GM19193 (cell line): ENCODE results near the gene TSPAN11.

Source experiments
- POLR2A ChIP-seq: IDR thresholded peaks from 4 replicates; pipeline ENCODE4 v1.6.1; 2011; ENCODE audit not compliant: insufficient read depth, insufficient read length; ENCODE audit errors: extremely low read depth

TSPAN11 gene, protein sequence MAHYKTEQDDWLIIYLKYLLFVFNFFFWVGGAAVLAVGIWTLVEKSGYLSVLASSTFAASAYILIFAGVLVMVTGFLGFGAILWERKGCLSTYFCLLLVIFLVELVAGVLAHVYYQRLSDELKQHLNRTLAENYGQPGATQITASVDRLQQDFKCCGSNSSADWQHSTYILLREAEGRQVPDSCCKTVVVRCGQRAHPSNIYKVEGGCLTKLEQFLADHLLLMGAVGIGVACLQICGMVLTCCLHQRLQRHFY

DNA sequence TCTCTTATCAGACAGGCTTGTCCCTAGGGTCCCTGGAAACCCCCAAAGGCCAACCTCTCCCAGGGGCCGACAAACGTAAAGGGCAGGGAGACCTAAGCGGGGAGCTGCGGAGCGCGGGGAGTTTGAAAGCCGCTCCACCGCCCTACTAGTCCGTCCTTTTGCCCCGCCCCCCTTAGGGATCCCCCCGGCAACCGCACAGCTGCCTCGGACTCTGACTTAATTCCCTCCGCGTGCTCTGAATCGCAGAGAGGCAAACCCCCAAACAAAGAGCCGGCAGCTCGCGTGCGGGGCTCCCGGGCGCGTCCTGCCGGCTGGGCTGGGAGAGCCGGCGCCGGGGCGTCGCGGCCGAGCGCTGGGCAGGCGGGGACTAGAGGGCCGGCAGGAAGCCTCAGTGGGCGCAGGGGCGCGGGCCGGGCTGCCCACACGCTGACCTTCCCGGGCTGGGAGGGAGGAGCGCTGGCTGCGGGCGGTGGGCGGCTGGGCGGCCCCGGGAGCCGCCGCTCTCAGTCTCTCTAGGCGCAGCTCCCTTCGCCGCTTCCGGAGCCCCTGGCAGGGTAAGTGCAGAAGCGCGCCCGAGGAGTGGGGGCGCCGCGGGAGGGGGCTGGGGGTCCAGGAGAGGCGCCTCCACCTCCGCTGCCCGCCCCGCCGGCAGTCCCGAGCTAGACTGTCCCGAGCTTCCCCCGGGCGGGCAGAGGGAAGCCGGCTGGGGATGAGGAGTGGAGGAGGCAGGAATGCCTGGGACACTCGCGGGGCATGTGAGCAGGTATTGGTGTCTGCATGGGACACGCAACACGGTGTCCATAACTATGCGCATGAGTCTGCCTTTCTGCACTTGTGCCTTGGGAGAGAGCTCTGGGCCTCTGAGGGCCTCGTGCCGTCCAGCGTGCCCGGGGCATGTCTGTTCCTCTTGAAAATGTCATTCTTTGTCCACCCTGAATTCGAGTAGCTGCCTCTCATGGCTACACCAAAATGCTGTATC lies at the start of gene TSPAN11:
TSS of gene TSPAN11 (plus strand) at position 506 of the 979 bp plus-strand sequence. CDS start 27,244 bp downstream, outside the sequence.
- TF ChIP-seq POLR2A: no peak

DNA sequence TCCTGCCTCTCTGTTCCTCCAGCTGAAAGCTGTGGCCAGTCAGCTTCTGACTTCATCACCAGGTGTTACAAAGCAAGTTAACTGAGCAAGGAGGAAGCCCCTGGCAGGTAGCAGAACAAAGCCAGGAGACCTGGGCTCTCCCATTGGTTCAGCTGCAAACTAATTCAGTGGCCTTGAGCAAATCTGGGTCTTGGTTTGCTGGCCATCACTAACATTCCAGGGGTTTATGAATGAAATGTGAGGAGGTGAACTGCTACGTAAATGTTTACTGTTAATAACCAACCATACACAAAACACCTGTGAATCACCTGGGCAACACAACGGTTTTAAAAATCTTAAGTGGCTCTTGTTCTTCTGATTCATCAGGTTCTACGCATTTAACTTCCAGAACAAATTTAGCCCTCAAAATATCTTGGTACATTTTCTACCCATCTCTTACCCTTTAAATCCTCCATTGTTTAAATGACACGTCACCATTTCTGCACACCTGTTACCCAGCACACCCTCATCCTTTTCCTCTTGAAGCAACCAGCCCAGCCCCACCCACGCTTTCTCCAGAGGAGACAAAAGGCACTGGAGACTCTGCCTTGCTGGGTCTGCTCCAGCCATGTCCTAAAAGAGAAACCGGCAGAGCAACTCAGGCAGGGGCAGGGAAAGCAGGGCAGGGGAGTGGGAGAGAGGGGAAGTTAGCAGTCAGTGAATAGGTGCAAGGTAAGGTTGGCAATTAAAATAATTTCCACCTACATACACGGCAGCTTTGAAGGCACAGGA lies 49.3 kb upstream of the TSPAN11 start:
- TF ChIP-seq POLR2A: no peak

DNA sequence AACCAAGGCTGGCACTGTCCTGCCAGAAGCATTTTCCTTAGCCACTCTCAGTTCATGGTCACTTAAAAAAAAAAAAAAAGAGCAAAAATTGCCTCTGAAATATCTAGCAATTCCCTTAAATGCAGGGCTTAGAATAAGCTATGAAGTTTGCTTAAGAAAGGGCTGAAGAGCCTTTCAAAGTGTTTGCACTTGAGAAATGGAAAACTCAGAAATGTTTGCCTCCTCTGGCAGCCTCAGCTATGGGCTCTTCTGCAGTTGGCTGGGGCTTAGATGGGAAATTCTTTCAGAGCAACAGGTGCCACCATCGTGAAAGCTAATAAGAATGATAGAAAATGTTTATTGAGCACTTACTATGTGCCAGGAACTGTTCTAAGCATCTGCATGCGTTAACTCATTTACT lies 48.5 kb upstream of the TSPAN11 start:
- no peak for TF ChIP-seq POLR2A

DNA sequence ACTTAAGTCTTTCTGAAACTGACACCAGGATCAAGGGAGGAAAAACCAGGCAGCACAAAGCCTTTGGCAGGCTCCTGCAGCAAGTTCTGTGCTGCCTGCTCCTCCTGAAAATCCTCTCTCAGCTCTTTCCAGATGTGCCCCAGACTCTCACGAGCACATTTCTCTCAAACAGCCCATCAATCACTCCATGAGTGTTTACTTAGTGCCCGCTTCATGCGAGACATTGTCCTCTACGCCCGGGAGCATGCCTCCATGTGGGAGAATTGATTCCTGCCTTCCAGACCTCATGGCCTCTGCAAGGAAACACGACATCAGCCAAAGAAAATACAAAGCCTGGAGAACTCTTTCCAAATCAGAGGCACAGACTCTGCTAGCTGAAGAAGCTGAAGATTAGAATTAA lies 46.5 kb upstream of the TSPAN11 start:
- no peak for TF ChIP-seq POLR2A

DNA sequence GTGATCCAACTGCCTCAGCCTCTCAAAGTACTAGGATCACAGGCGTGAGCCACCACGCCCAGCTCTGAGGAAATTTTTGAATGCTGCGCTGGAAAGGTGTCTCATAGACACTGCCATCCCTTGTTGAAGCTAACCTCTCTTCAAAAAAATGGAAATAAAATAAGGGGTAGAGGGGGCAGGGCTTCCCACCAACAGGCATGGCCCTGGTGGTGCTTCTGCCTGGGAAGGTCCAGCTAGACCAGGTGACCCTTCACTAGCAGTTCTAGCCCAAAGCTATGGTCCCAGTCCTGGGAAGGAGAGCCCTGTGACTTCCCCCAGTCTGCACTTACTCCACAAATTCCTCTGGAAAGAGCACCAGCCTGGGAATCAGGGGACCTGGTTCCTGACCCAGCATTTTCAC lies 45.7 kb upstream of the TSPAN11 start:
- no peak for TF ChIP-seq POLR2A

DNA sequence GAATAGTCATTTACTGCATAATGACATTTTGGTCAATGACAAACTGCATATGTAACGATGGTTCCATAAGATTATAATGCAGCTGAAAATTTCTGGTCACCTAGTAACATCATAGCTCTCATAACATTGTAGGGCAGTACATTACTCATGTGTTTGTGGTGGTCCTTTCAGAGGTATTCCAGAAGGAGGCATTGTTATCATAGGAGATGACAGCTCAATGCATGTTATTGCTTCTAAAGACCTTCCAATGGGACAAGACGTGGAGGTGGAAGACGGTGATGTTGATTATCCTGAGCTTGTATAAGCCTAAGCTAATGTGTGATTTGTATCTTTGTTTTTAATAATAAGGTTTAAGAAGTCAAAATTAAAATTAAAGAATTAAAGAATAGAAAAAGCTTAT lies 43.8 kb upstream of the TSPAN11 start:
- no peak for TF ChIP-seq POLR2A

DNA sequence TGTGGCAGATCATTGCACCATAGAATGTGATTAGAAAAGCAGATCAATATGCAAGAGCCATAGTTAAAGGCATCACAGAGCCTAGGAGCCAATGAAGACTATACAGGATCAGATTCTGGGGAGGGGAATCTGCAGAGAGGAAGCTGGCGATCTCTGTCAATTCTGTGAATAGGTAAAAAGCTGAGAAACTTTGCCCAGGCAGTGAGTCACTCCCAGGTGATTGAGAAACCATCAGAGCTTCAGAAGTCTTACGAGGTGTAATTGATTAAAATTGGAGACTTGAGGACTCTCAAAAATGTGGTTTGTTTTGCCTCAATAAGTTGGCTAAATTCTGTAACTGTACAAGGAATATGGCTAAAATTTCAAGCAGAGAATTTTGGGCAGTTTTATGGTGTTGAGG lies 41.7 kb upstream of the TSPAN11 start:
- TF ChIP-seq POLR2A: no peak

DNA sequence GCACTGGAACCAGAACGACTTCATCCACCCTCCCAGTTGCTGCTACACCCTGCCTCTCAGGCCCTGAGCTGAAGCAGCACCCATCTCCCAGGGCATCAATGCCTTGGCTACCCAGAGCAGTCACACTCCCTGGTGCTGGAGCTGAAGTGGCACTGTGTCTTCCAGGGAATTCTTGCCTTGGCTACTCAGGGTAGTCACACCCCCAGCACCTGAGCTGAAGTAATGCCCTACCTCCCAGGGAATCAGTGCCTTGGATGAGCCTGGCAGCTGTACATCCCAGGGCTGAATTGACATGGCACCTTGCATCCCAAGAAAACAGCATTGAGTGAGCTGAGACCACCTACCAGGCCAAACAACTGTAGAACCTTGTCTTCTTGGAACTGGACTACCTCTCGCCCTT lies 41.2 kb upstream of the TSPAN11 start:
- TF ChIP-seq POLR2A: no peak

DNA sequence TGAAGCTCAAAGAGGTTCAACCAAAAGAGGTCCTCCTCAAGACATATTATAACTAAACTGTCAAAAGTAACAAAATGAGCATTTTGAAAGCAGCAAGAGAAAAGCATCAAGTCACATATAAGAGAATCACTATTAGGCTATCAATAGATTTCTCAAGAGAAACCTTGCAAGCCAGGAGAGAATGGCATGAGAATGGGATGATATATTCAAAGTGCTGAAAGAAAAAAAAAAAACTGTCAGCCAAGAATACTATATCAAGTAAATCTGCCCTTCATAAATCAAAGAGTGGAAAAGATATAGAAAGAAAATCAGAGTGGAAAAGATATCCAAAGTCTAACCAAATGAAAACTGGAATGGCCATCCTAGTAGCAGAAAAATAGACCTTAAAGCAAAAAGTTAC lies 39.3 kb upstream of the TSPAN11 start:
- TF ChIP-seq POLR2A: no peak

DNA sequence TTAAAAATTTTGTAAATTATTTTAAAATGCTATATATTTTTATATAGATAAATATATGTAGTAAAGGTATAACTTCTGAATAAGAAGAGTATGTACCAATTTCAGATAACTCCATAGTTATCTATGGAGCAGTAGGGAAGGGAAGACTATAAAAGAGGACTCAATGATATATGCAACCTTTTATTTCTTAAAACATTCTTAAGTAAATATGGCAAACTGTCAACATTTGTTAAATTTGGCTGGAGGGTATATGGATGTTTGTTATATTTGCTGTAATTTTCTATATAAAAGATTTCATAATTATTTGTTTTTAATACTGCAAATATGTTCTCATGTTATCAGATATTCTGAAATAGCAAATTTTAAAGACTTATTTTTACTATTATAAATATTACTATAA lies 38.3 kb upstream of the TSPAN11 start:
- TF ChIP-seq POLR2A: no peak

DNA sequence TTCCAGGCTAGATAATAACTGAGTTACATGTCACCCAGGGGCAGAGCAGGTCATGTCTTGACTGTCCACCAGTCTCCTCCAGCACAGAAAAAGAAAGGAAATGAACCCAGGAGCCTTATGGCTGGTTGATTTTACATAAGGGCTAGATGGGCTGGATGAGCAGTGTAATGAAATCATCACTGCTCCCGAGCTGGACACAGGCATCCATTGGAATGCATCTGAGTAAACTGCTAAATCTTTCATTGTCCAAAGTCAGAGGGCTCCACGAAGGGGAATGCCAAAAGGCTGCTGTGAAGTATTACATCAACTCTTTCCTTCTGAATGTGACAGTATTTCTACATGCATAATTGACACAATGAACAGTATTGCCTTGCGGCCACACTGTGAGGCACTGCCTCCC lies 30.1 kb upstream of the TSPAN11 start:
- TF ChIP-seq POLR2A: no peak

DNA sequence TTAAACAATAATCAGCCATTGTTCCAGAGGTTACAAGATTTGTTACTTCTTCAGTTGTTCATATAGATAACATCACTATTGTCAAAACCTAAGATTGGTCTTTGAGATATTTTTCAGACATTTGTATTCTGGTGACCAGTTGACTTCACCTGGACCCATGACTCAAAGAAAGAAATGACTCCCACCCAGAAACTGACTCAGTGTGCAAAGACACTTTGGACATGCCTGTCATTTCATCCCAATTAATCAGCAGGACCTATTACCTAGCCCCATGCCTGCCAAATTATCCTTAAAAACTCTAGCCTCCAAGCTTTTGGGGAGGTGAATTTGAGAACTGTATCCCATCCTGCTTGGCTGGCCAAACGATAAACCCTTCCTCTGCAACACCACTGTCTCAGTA lies 27.7 kb upstream of the TSPAN11 start:
- no peak for TF ChIP-seq POLR2A

DNA sequence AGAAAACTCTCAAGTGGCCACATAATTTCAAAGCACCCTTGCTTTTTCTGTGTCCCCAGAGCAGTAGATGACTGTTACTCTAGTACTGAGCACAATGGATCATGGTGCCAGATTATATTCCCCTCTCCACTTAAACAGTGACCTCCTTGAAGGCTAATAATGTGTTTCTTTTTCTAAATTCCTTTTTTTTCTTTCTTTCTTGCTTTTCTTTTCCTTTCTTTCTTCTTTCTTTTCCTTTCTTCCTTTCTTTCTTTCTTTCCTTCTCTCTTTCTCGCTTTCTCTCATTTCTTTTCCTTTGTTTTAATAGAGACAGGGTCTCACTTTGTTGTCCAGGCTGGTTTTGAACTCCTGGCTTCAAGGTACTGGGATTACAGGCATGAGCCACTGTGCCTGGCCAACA lies 26.2 kb upstream of the TSPAN11 start:
- TF ChIP-seq POLR2A: no peak

DNA sequence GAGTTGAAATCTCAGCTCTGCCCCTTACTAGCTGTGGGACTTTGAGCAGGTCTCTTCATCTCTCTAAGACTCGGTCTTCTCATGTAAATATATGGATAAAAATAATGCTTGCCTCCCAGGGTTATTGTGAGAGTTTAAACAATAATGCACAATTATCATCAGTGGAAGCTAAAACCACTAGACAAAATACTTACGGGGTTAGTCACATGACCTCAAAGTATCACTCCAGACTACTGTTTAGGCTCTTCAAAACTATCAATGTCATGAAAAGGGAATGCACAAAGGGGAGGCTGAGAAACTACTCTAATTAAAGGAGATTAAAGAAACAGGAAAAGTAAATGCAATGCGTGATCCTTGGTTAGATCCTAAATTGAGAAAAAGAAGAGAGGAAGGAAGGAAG lies 24.5 kb upstream of the TSPAN11 start:
- TF ChIP-seq POLR2A: no peak

DNA sequence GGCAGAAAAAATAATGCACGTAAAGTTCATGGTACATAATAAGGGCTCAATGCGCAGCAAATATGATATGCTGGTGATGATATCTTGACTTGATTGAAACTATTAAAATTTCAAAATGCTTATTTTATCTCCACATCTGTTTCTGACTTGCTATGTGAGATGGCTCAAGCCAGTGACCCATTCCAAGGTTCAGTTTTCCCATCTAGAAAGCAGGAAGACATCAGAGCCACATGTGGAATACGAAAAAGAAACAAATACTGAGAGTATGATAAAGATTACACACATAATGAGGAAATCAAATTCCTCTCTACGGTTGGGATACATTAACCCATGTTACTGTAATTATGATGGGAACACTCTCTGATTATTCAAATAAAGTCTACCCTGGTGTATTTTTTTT lies 24.0 kb upstream of the TSPAN11 start:
- no peak for TF ChIP-seq POLR2A

DNA sequence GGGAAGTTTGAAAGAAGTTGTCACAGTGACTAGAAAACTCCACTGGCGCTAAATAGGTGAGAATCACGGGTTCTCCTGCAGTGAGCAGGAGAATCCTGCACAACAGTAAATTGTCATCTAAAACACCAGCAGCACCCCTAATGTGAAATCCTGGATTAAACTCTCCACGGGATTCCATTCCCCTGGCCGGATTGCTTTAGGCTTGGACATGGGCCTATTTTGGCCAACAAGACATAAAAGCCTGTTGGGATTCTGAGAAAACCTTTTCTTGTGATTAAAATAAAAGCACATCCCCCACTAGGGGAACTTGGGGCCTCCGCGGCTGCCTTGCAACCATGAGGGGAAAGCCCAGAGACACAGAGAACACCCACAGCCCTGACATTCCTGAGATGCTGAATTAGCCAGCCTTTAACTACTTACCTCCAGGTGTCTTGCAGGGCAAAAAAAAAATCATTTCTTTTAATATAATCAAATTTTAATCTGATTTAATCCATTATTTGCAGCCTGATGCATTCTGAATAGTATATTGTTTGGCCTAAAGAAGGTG lies 21.0 kb upstream of the TSPAN11 start:
- TF ChIP-seq POLR2A: no peak
